Rectal smooth muscle tissue (tissue), 1 donor: ENCODE data around the gene ANKK1.

Experiments
- H3K27ac ChIP-seq: one replicate; pipeline ENCODE4 v1.7.0; 2013; ENCODE audit warnings: low read depth, low read length, inconsistent platforms
- H3K27me3 ChIP-seq: one replicate; pipeline ENCODE4 v1.7.0; 2013; ENCODE audit warnings: low read length; ENCODE audit not compliant: control insufficient read depth, insufficient read depth
- H3K36me3 ChIP-seq: one replicate; pipeline ENCODE4 v1.7.0; 2013; ENCODE audit warnings: low read length; ENCODE audit not compliant: control insufficient read depth, insufficient read depth
- H3K4me1 ChIP-seq: one replicate; pipeline ENCODE4 v1.7.0; 2013; ENCODE audit warnings: low read length; ENCODE audit not compliant: control insufficient read depth, insufficient read depth
- H3K4me3 ChIP-seq: one replicate; pipeline ENCODE4 v1.7.0; 2013; ENCODE audit warnings: low read length
- H3K9ac ChIP-seq: one replicate; pipeline ENCODE4 v1.7.0; 2013; ENCODE audit warnings: low read length

Gene ANKK1

DNA sequence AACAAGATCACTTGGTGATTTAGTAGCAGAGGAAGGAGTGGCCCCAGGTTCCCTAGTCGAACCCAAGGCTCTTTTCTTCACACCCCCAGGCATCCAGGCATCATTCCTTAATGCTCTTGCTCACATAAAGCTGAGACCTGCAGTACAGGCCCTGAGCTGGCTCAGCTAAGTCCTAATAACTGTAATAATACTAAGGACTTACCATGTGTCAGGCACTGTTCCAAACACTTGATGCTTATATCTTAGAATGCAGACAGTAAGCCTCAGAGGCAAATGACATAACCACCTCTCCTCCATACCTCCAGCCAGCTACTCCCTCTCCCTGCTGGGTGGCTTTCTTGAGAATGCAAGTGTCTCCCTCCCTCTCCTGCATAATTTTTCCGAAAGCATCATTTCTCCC, 33.2 kb downstream of the ANKK1 start:
- no peak overlapping the region for H3K9ac ChIP-seq
- H3K27ac ChIP-seq: no peak overlapping the region
- H3K4me3 ChIP-seq: no peak overlapping the region
- H3K36me3 ChIP-seq: no peaks in the 10 kb centered on the region
- H3K4me1 ChIP-seq: no peaks in the 10 kb centered on the region
- no peaks in the 10 kb centered on the region for H3K27me3 ChIP-seq

DNA sequence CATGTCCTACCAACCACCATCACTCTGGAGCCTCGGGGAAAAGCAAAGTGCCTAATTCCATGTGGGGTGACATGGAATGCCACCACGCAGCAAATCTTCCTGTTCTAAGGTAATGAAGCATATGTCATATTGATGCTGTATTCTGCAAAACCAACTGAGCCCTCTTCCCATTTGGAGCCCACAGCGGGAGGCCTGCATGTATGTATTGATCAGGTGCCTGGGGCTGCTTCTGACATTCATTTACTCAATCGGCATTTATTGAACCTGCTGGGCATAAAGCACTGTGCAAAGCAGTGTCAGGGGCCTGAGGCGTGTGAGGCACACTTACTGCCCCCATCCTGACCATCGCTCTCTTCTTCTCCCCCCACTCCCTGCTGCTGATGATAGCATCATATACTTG, 39.1 kb downstream of the ANKK1 start:
- no peak overlapping the region for H3K4me3 ChIP-seq
- no peaks in the 10 kb centered on the region for H3K27me3 ChIP-seq
- no peaks in the 10 kb centered on the region for H3K36me3 ChIP-seq
- H3K27ac ChIP-seq: no peak overlapping the region
- no peak overlapping the region for H3K9ac ChIP-seq
- no peaks in the 10 kb centered on the region for H3K4me1 ChIP-seq

- H3K27ac ChIP-seq: no peak overlapping the region
- H3K4me1 ChIP-seq: no peaks in the 10 kb centered on the region
- no peaks in the 10 kb centered on the region for H3K36me3 ChIP-seq
- H3K27me3 ChIP-seq: no peaks in the 10 kb centered on the region
- no peak overlapping the region for H3K4me3 ChIP-seq
- no peak overlapping the region for H3K9ac ChIP-seq
Measured at GRCh38 chr11:113431746-113432145, 44.2 kb downstream of the ANKK1 start.

GRCh38 chr11:113435190-113435968, 47.8 kb downstream of the ANKK1 start:
- Histone ChIP-seq H3K36me3 (no peaks in the 10 kb centered on the region), H3K27me3 (no peaks in the 10 kb centered on the region), H3K27ac (no peak overlapping the region), H3K4me3 (no peak overlapping the region), H3K4me1 (no peaks in the 10 kb centered on the region), H3K9ac (no peak overlapping the region)

DNA sequence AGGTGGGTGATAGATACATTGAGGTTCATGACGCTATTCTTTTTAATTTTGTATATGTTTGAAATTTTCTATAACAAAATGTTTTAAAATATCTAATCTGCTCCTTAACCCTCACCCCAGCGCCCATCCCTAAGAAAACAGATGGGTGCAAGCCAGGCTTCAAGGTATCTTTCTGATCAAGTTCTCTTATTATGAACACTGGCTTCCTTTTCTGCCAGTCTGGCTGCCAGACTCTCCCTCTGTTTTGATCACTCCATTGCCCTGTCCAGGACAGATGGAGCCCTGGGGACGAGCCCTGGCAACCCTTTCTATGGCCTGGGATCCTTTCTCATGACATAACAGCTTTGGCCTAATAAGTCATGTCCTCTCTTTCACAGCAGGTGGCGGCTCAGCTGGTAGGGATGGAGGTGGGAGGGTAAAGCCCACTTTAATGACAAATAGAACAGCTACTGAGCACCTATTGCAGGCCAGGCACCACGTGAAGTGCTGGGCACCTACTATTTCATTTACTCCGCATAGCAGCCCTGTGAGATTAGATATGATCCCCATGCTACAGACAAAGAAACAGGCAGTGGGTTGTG, 49.2 kb downstream of the ANKK1 start:
- Histone ChIP-seq H3K36me3 (no peaks in the 10 kb centered on the region), H3K9ac (no peak overlapping the region), H3K4me3 (no peak overlapping the region), H3K27me3 (no peaks in the 10 kb centered on the region), H3K4me1 (no peaks in the 10 kb centered on the region), H3K27ac (no peak overlapping the region)

DNA sequence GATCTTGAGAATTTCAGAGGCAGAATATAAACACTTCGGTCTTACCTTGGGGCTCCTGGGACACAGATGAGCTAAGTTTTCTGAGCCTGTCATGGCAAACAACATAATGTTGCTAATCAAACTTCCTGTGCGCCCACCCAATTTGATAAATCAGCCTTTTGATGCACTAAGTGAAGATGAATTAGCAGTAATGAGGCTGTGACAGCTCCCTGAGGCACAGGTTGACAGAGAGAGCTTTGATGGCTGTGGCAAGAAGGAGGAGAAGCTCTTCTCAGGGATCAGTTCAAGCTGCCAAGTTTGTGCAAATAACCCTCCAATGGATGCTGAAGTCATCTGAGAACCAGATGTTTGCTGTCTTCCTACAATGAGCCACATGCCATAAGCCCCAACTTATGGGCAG, 53.2 kb downstream of the ANKK1 start:
- Histone ChIP-seq H3K4me1 (peaks cover 7% of the 10 kb centered on the region), H3K27me3 (no peaks in the 10 kb centered on the region), H3K27ac (no peak overlapping the region), H3K4me3 (no peak overlapping the region), H3K9ac (no peak overlapping the region), H3K36me3 (no peaks in the 10 kb centered on the region)

DNA sequence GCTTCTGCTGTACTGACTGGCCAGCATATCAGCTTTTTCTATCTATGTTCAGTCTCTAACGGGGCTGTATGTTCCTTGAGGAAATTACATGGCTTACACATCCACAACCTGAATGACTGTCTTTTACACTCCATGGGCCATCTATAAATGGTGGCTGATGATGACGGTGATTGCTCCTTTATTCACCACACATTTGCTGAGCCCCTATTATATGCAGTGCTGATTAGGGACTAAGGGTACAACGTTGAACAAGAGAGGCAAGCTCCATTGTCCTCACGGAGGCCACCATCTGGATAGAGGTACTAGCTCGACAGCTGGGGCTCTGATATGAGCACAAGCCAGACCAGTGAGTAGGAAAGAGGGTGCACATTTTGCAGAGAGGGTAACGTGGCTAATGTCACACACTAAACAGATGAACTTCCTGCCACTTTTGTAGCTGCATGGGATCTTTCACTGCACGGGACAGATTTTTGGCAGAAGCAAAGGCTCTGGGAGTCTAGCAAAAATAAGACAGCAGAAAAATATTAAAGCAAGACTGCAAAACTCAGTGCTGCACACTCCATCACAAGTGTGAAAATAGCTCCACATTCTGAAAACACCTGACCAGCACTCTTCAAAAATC, 57.0 kb downstream of the ANKK1 start:
- H3K4me1 ChIP-seq: peaks cover 9% of the 10 kb centered on the region
- no peaks in the 10 kb centered on the region for H3K36me3 ChIP-seq

GRCh38 chr11:113446112-113446511, 58.5 kb downstream of the ANKK1 start:
- peaks cover 9% of the 10 kb centered on the region for H3K4me1 ChIP-seq
- H3K27ac ChIP-seq: no peak overlapping the region
- H3K9ac ChIP-seq: no peak overlapping the region
- H3K36me3 ChIP-seq: no peaks in the 10 kb centered on the region
- no peak overlapping the region for H3K4me3 ChIP-seq
- H3K27me3 ChIP-seq: no peaks in the 10 kb centered on the region

More for the DNA sequence above, 57.0 kb downstream of the ANKK1 start:
- Histone ChIP-seq H3K4me3 (no peak overlapping the region), H3K27ac (no peak overlapping the region), H3K27me3 (no peaks in the 10 kb centered on the region), H3K9ac (no peak overlapping the region)

GRCh38 chr11:113446938-113447337, 59.4 kb downstream of the ANKK1 start:
- Histone ChIP-seq H3K4me3 (no peak overlapping the region), H3K36me3 (no peaks in the 10 kb centered on the region), H3K27ac (no peak overlapping the region), H3K27me3 (no peaks in the 10 kb centered on the region), H3K9ac (no peak overlapping the region), H3K4me1 (peaks cover 9% of the 10 kb centered on the region)

DNA sequence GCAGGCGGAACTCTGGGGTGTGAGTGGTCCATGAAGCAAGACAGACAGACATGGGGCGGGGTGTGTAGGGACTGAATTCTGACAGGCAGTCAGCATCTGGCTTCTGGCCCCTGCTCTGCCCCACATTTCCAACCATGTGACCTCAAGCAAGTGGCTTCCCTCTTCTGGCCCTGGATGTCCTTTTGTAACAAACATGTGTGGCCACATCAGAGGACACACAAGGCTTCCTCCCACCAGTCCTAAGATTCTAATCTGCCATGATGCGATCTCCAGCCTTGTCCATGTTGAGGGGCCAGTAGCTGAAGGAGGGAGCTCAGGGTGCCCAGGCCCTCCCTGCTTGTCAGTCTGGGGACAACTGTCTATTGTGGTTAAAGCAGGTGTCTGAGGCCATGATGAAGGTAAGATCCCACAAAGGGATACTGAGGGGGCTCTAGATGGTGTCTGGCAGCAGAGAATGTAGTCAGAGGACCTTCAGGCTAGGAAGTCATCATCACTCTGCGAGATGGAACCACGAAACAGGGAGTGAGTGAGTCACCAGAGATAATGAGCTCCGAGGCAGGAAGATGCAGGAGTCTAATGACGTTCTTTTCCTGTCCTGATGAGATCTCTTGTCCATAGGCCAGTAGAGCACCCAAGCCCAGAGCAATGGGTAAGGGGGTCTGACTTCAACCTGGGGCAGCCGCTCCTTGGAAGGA, 60.2 kb downstream of the ANKK1 start:
- Histone ChIP-seq H3K4me3 (no peak overlapping the region), H3K27me3 (no peaks in the 10 kb centered on the region), H3K9ac (no peak overlapping the region), H3K4me1 (peaks cover 9% of the 10 kb centered on the region), H3K36me3 (no peaks in the 10 kb centered on the region), H3K27ac (no peak overlapping the region)

DNA sequence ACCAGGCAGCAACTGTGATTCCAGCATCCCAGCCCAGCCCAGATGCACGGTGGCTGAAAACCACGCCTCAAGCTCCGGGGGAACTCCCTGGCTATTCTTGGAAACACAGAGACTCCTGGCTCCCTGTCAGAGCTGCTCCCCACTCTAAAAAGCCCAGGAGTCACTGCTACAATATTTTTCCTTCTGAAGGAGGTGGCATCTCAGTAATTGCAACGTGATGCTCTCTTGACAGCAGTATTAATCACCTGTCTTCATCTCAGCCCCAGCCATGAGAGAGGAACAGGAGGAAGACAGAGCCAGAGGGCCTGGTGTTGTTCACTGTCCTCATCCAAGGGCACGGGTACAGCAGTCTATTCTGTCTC, 60.7 kb downstream of the ANKK1 start:
- peaks cover 9% of the 10 kb centered on the region for H3K4me1 ChIP-seq
- no peaks in the 10 kb centered on the region for H3K27me3 ChIP-seq
- no peak overlapping the region for H3K9ac ChIP-seq
- no peak overlapping the region for H3K4me3 ChIP-seq
- no peak overlapping the region for H3K27ac ChIP-seq
- no peaks in the 10 kb centered on the region for H3K36me3 ChIP-seq

- Histone ChIP-seq H3K27ac (no peak overlapping the region), H3K4me1 (peaks cover 9% of the 10 kb centered on the region), H3K27me3 (no peaks in the 10 kb centered on the region), H3K9ac (no peak overlapping the region), H3K36me3 (no peaks in the 10 kb centered on the region), H3K4me3 (no peak overlapping the region)
Measured at GRCh38 chr11:113449743-113450142, 62.2 kb downstream of the ANKK1 start.
